GM12891 (cell line): Measurements from ENCODE around the gene TTYH1. TPM values are rescaled to one million over a fixed set of nuclear protein-coding genes. Genes with fewer than 3 reads are reported as not detected.
"Not testable (repeated sequence)": the region's sequence is repeated elsewhere in the genome, so short reads cannot be mapped to it uniquely, and the experiment has no call there.

ENCODE experiments used
- DNase-seq: peaks from one replicate; pipeline ENCODE4 v3.0.0; 2011; ENCODE audit warnings: low spot score; ENCODE audit not compliant: insufficient read length
- FAIRE-seq: peaks from 2 replicates; lab custom pipeline; 2011; peaks lifted over from hg19 to GRCh38; lab: Jason Lieb, UNC
- PAX5 ChIP-seq: IDR thresholded peaks from 2 replicates; pipeline ENCODE4 v1.6.1; 2011; ENCODE audit warnings: low read length, moderate library complexity, mild to moderate bottlenecking; ENCODE audit not compliant: insufficient read depth, severe bottlenecking
- POLR2A ChIP-seq: IDR thresholded peaks from 2 replicates; pipeline ENCODE4 v1.6.1; 2011; ENCODE audit warnings: low read depth, low read length, control low read depth
- POLR2AphosphoS5 ChIP-seq: IDR thresholded peaks from 2 replicates; pipeline ENCODE4 v1.6.1; 2011; ENCODE audit warnings: low read depth, low read length, control low read depth
- POU2F2 ChIP-seq: IDR thresholded peaks from 2 replicates; pipeline ENCODE4 v1.6.1; 2011; ENCODE audit warnings: low read depth, mild to moderate bottlenecking, control low read depth, low read length, moderate library complexity
- SPI1 ChIP-seq: IDR thresholded peaks from 2 replicates; pipeline ENCODE4 v1.6.1; 2011; ENCODE audit warnings: low read depth, low read length, control low read depth
- TAF1 ChIP-seq: IDR thresholded peaks from 2 replicates; pipeline ENCODE4 v1.6.1; 2011; ENCODE audit warnings: low read depth, low read length, control low read depth
- polyA plus RNA-seq: library from polyadenylated mRNA; unstranded; fragments of >200 nt; gene quantifications from one replicate; pipeline ENCODE4 v1.2.1, GENCODE V29; 2012; ENCODE audit warnings: low read depth, missing spikeins, inconsistent platforms; ENCODE audit not compliant: missing spikeins

The TTYH1 gene
- polyA plus RNA-seq, result 0.58 TPM

DNA sequence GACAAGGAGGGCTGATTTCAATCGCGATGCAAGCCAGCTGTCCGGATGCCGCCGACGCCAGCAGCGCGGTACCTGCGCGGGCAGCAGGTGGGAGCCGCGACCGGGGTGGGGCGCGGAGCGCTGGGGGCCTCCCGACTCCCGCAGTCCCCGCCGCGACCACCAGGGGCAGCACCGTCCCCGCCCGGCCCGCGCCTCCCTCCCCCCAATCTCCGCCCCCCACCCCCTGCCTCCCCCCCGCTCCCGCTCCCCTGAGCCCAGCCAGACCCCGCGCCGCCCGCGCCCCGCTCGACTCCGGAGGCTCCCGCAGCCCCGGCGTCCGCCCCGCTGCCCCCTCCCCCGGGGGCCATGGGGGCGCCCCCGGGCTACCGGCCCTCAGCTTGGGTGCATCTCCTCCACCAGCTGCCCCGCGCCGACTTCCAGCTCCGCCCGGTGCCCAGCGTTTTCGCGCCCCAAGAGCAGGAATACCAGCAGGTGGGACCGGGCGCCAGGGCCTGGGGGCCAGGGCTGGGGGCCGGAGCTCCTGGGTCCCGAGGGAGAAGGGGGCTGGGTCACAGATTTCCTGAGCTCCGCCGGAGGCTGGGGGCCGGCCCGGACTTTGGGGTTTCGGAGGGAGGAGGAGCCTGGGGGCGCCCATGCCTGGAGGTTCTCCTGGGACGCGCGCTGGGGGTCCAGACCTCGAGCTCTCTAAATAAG lies at the start of gene TTYH1:
Gene TTYH1, plus strand, starts transcription at position 257 of the 693 bp plus-strand sequence. Its CDS starts 89 bp downstream, at position 346.
- DNase-seq (peak; percentile 75), FAIRE-seq (no peak)
- TF ChIP-seq PAX5, result no peak
- no peak for TF ChIP-seq POU2F2
- no peak for TF ChIP-seq TAF1
- no peak for TF ChIP-seq SPI1
- TF ChIP-seq POLR2A, result no peak
- no peak for TF ChIP-seq POLR2AphosphoS5

- not testable (repeated sequence) for DNase-seq, FAIRE-seq
Measured at GRCh38 chr19:54365798-54366197, 49.5 kb upstream of the TTYH1 start.

- no peak for TF ChIP-seq POLR2A
- no peak for TF ChIP-seq SPI1
- TF ChIP-seq TAF1, result no peak
- no peak for TF ChIP-seq POLR2AphosphoS5
- no peak for TF ChIP-seq POU2F2
- FAIRE-seq, result no peak
Measured at GRCh38 chr19:54366811-54367210, 48.5 kb upstream of the TTYH1 start.

DNA sequence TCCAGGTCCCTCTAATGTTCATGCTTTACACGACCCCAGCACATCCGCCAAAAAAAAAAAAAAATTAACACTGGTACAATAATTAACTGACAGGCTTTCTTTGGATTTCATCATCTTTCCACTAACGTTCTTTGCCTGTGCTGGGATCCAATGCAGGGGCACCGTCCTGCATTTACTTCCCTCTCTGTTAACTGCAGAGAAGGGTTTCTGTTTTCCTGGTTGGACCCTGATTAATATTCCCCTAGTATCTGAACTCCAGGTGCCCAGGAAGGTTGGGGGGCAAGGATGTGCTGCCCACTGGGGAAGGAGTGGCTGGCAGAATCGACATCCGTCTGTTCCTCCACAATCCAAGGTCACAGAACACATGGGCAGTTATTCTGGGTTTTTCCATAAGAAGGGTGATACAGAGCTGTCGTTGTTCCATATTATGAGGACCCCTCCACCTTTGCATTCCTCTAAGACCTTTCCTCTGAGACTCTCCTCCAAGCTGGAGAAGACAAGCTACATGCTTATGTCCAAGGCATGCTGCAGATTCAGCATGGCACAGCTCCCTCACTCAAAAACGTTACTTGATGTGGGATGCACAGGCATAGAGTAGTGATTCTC lies 46.1 kb upstream of the TTYH1 start:
- no peak for TF ChIP-seq SPI1
- no peak for TF ChIP-seq POLR2AphosphoS5
- no peak for TF ChIP-seq POU2F2
- TF ChIP-seq PAX5, result no peak
- TF ChIP-seq POLR2A, result no peak
- no peak for TF ChIP-seq TAF1
- no peak for FAIRE-seq
- DNase-seq, result no peak

More at GRCh38 chr19:54366811-54367210, 48.5 kb upstream of the TTYH1 start:
- no peak for DNase-seq

GRCh38 chr19:54369688-54370433 lies 45.4 kb upstream of the TTYH1 start:
- DNase-seq, result not testable (repeated sequence)
- FAIRE-seq, result peak; percentile 52

DNA sequence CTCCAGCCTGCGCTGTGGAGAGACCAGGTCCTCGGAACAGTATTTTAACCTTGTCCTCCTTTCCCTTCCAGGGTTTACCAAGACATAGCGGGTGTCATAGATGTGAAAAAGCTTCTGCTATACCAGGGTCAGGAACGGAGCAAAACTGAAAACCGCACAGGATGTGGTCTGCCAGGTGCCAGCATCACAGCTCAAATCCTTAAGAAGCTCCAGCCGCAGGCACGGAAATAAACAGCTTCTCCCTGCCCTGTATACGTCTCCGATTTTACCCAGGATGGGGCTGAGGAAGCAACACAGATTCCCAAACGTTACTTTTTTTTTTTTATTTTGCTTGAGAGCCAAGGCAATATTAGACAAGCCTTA lies 44.8 kb upstream of the TTYH1 start:
- peak; percentile 79 for FAIRE-seq
- not testable (repeated sequence) for DNase-seq

- DNase-seq, FAIRE-seq: not testable (repeated sequence)
Measured at GRCh38 chr19:54371453-54371852, 43.8 kb upstream of the TTYH1 start.

GRCh38 chr19:54373781-54374631 lies 41.3 kb upstream of the TTYH1 start:
- no peak for DNase-seq
- no peak for FAIRE-seq
- no peak for TF ChIP-seq POLR2AphosphoS5
- TF ChIP-seq TAF1, result no peak
- no peak for TF ChIP-seq PAX5
- no peak for TF ChIP-seq SPI1
- no peak for TF ChIP-seq POLR2A
- TF ChIP-seq POU2F2, result no peak

DNA sequence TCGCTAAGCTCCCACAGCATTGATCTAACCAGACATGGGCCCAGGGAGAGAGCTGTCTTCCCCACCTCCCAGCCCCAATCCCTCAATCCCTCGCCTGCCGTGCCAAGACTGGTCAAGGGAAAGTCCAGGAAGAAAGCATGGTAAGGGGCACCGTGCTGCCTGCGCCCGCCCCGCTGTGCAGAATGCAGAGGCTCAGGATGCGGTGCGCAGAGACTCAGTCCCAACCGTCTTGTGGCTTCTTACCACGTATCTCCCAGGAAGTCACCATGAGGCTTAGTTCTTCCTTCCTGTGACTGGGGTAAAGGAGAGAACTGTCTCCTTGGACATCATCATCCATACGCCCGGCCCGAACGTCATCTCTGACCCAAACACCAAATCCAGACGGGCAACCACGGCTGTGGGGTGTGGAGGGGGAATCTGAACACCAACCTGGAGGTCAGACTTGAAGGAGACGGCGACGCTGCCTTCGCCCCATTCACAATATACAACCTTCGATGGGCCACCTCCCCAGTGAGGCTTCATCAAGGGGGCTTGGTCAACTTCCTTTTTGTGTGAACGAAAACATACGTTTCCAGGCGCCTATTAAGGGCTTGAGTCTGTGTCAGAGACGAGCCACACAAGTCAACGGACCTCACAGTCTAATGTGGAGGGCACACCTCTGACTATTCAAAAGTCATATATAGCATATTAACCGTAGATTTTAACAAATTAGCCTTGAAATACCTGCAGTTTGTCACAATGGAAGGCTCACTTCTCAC lies 39.9 kb upstream of the TTYH1 start:
- FAIRE-seq, result peak; percentile 35
- not testable (repeated sequence) for DNase-seq

GRCh38 chr19:54376610-54377285 lies 38.5 kb upstream of the TTYH1 start:
- TF ChIP-seq POU2F2 (no peak), POLR2AphosphoS5 (no peak), SPI1 (no peak), TAF1 (no peak), PAX5 (no peak), POLR2A (no peak)
- no peak for FAIRE-seq
- no peak for DNase-seq
